Activated naive CD4-positive, alpha-beta T cell treated with anti-CD3 and anti-CD28 coated beads, Interleukin-2, amount 50 U/mL, for 72 hours (primary cell): Measurements from ENCODE around the gene CGB3. TPM values are rescaled to one million over a fixed set of nuclear protein-coding genes. Genes with fewer than 3 reads are reported as not detected.

Source experiments
- ATAC-seq, 2 donors: fragments of 150-1000 bp; cut with Tn5 transposase; 2 replicates each; pipeline ENCODE4 v1.10.0; 2021; ENCODE audit warnings: mild to moderate bottlenecking in 2 of 2, moderate library complexity in 2 of 2
- DNase-seq, 2 donors: peaks; one replicate each; pipeline ENCODE4 v3.0.0; 2021 to 2022; ENCODE audit warnings: low spot score in 2 of 2
- H3K27ac Mint-ChIP-seq, 2 donors: one replicate each; pipeline ENCODE4 v1.8.0; 2022; ENCODE audit warnings: mild to moderate bottlenecking in 2 of 2, mixed read lengths in 2 of 2
- H3K36me3 Mint-ChIP-seq, 2 donors: one replicate each; pipeline ENCODE4 v1.8.0; 2022; ENCODE audit warnings: mixed read lengths in 2 of 2
- H3K9me3 Mint-ChIP-seq, 2 donors: one replicate each; pipeline ENCODE4 v1.8.0; 2022; ENCODE audit warnings: mixed read lengths in 2 of 2
- total RNA-seq, 2 donors: library from RNA; stranded (reverse); gene quantifications; one replicate each; pipeline ENCODE4 v1.2.3, GENCODE V29; 2022

CGB3 gene
- total RNA-seq, 2 donors from 2014 or later: not detected

GRCh38 chr19:49004133-49004532 is 20.0 kb downstream of the CGB3 start:
- ATAC-seq (no peak), DNase-seq (no peak)
- Mint-ChIP-seq H3K27ac (no peak overlapping the region), H3K9me3 (no peaks in the 10 kb centered on the region), H3K36me3 (no peaks in the 10 kb centered on the region)

- peak; percentile 84 to 86 for ATAC-seq
- H3K9me3 Mint-ChIP-seq: no peaks in the 10 kb centered on the region
Observed at GRCh38 chr19:48999481-49000325, 24.4 kb downstream of the CGB3 start.

GRCh38 chr19:48997972-48998371 is 26.2 kb downstream of the CGB3 start:
- DNase-seq (peak in 1 of 2 donors; percentile 73), ATAC-seq (no peak)
- Mint-ChIP-seq H3K27ac (no peak overlapping the region), H3K9me3 (no peaks in the 10 kb centered on the region), H3K36me3 (peaks cover 11 to 20% of the 10 kb centered on the region in 2 donors)

More at GRCh38 chr19:48999481-49000325, 24.4 kb downstream of the CGB3 start:
- H3K27ac Mint-ChIP-seq: no peak overlapping the region
- peak in 1 of 2 donors; percentile 68 for DNase-seq
- peaks cover 0 to 8% of the 10 kb centered on the region in 2 donors for H3K36me3 Mint-ChIP-seq

GRCh38 chr19:48994035-48994386 is 30.1 kb downstream of the CGB3 start:
- DNase-seq (no peak), ATAC-seq (no peak)
- Mint-ChIP-seq H3K36me3 (peaks cover 20 to 27% of the 10 kb centered on the region in 2 donors), H3K27ac (peak overlapping the region; percentile 96 to 97), H3K9me3 (no peaks in the 10 kb centered on the region)

GRCh38 chr19:48993175-48994034 is 30.7 kb downstream of the CGB3 start, which contains the start of the genes GYS1 and RUVBL2:
Gene GYS1 (minus strand): TSS chr19:48993309. CDS start chr19:48993112, 197 bp downstream.
Gene RUVBL2 (plus strand): TSS chr19:48993887. CDS start chr19:48993912, 25 bp downstream.
- DNase-seq (peak; percentile 99), ATAC-seq (peak; percentile 92 to 94)
- peaks cover 20 to 27% of the 10 kb centered on the region in 2 donors for H3K36me3 Mint-ChIP-seq
- H3K9me3 Mint-ChIP-seq: no peaks in the 10 kb centered on the region
- peak within 1 kb of the TSS; percentile 96 to 97 for H3K27ac Mint-ChIP-seq

GRCh38 chr19:48992581-48993174 is 31.5 kb downstream of the CGB3 start:
- ATAC-seq: no peak

GRCh38 chr19:48991873-48992580 is 32.1 kb downstream of the CGB3 start:
- Mint-ChIP-seq H3K27ac (peak overlapping the region; percentile 84 to 96), H3K9me3 (no peaks in the 10 kb centered on the region), H3K36me3 (peaks cover 20 to 38% of the 10 kb centered on the region in 2 donors)
- DNase-seq (no peak), ATAC-seq (no peak)

More at GRCh38 chr19:48992581-48993174, 31.5 kb downstream of the CGB3 start:
- Mint-ChIP-seq H3K36me3 (peaks cover 20 to 32% of the 10 kb centered on the region in 2 donors), H3K27ac (peak overlapping the region; percentile 84 to 96), H3K9me3 (no peaks in the 10 kb centered on the region)
- DNase-seq: peak in 1 of 2 donors; percentile 22

GRCh38 chr19:48991011-48991609 is 33.0 kb downstream of the CGB3 start:
- DNase-seq (no peak), ATAC-seq (no peak)
- peak overlapping the region in 1 of 2 donors; percentile 80 for H3K27ac Mint-ChIP-seq
- H3K9me3 Mint-ChIP-seq: no peaks in the 10 kb centered on the region
- H3K36me3 Mint-ChIP-seq: peaks cover 20 to 38% of the 10 kb centered on the region in 2 donors

- H3K27ac Mint-ChIP-seq: peak overlapping the region; percentile 20 to 90
- ATAC-seq (no peak), DNase-seq (no peak)
- H3K36me3 Mint-ChIP-seq: peaks cover 19 to 38% of the 10 kb centered on the region in 2 donors
- no peaks in the 10 kb centered on the region for H3K9me3 Mint-ChIP-seq
Observed at GRCh38 chr19:48990400-48990799, 33.7 kb downstream of the CGB3 start.

GRCh38 chr19:48989701-48990291 is 34.3 kb downstream of the CGB3 start:
- no peak for ATAC-seq
- Mint-ChIP-seq H3K9me3 (no peaks in the 10 kb centered on the region), H3K27ac (peak overlapping the region; percentile 20 to 90), H3K36me3 (peaks cover 13 to 38% of the 10 kb centered on the region in 2 donors)
- DNase-seq: no peak

- no peak for ATAC-seq
- DNase-seq: no peak
- H3K36me3 Mint-ChIP-seq: peaks cover 5 to 32% of the 10 kb centered on the region in 2 donors
- H3K9me3 Mint-ChIP-seq: no peaks in the 10 kb centered on the region
- no peak overlapping the region for H3K27ac Mint-ChIP-seq
Observed at GRCh38 chr19:48988860-48989259, 35.3 kb downstream of the CGB3 start.

- ATAC-seq: no peak
- DNase-seq: no peak
- Mint-ChIP-seq H3K27ac (peak overlapping the region; percentile 1 to 16), H3K9me3 (no peaks in the 10 kb centered on the region), H3K36me3 (peaks cover 0 to 28% of the 10 kb centered on the region in 2 donors)
Observed at GRCh38 chr19:48988286-48988685, 35.8 kb downstream of the CGB3 start.

- Mint-ChIP-seq H3K36me3 (peaks cover 0 to 21% of the 10 kb centered on the region in 2 donors), H3K9me3 (no peaks in the 10 kb centered on the region), H3K27ac (peak overlapping the region in 1 of 2 donors; percentile 16)
- DNase-seq (no peak), ATAC-seq (peak; percentile 19 to 30)
Observed at GRCh38 chr19:48987323-48987722, 36.8 kb downstream of the CGB3 start.

GRCh38 chr19:48986211-48986610 is 37.9 kb downstream of the CGB3 start:
- H3K36me3 Mint-ChIP-seq: peaks cover 0 to 23% of the 10 kb centered on the region in 2 donors
- DNase-seq (no peak), ATAC-seq (no peak)
- H3K9me3 Mint-ChIP-seq: no peaks in the 10 kb centered on the region
- no peak overlapping the region for H3K27ac Mint-ChIP-seq

- Mint-ChIP-seq H3K36me3 (peaks cover 0 to 23% of the 10 kb centered on the region in 2 donors), H3K9me3 (no peaks in the 10 kb centered on the region), H3K27ac (no peak overlapping the region)
- ATAC-seq (no peak), DNase-seq (no peak)
Observed at GRCh38 chr19:48985711-48986110, 38.4 kb downstream of the CGB3 start.
